HS-27A (cell line): ENCODE data around the gene POMC.
"Not testable (repeated sequence)": the region's sequence is repeated elsewhere in the genome, so short reads cannot be mapped to it uniquely, and the experiment has no call there.

Experiments used
- DNase-seq: peaks from one replicate; pipeline ENCODE4 v3.0.0-alpha.2; 2012; ENCODE audit warnings: low read depth, missing footprints

The POMC gene

GRCh38 chr2:25176541-25177181 lies 8.3 kb upstream of the POMC start:
- DNase-seq, result no peak

- no peak for DNase-seq
Measured at GRCh38 chr2:25176138-25176537, 7.8 kb upstream of the POMC start.

DNA sequence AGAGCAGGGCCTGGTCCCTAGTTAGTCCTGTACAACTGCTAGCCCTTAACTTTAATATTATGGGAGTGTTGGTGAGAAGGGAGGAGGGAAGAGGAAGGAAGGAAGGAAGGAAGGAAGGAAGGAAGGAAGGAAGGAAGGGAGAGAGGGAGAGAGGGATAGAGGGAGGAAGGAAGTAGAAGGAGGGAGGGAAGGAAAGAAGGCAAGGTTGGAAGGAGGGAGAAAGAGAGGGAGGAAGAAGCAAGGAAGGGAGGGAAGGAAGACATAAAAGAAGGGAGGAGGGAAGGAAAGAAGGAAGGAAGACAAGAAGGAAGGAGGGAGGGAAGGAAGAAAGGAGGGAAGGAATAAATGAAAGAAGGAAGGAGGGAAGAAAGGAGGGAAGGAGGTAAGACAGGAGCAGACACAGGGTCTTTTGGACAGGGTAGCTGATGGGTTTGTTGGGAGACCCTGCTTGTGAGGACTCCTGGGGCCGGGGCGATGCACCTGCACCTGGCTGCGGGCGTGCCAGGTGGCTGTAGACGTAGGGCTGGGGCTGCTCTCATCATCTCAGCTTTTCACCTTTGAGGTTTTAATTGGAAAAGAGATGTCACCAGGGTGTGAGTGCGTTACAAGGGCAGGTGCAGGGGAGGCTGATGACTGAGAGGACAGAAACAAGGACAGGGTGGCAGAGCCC lies 5.9 kb upstream of the POMC start:
- DNase-seq, result no peak

DNA sequence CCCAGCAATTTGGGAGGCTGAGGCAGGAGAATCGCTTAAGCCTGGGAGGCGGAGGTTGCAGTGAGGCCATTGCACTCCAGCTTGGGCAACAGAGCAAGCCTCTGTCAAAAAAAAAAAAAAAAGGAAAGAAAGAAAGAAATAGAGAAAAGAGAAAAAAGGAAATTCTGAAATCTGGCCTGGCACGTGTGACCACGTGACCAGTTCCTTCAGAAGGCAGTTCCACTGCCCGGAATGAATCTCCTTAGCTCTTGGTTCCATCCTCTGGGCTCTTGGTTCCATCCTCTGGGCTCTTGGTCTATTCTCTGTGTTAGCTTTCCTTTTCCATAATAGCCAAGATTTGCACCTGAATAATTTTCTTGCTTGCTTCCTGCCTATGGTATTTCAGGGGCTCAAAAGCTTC lies 5.3 kb upstream of the POMC start:
- DNase-seq, result no peak

GRCh38 chr2:25170888-25171287 lies 2.5 kb upstream of the POMC start:
- no peak for DNase-seq

DNA sequence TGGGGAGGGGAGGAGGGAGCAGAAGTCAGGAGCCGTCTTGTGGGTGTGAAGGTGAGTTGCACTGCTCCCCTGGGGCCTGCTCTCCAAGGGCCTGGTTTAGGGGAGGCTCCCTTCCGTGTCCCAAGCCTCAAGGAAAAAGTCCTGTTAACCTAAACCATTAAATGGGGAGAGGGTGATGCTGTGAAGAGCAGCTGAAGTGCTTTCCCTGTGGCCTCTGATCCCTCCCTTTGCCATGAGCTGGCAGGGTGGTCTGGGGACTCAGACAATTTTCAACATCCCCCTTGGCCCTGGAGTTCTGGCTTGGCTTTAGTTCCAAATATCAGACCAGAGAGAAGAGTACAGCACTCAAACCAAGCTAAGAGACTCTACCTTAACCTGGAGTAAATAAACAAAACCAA lies 692 bp upstream of the POMC start:
- no peak for DNase-seq

GRCh38 chr2:25165992-25166875 lies 2.1 kb downstream of the POMC start:
- DNase-seq, result no peak

DNA sequence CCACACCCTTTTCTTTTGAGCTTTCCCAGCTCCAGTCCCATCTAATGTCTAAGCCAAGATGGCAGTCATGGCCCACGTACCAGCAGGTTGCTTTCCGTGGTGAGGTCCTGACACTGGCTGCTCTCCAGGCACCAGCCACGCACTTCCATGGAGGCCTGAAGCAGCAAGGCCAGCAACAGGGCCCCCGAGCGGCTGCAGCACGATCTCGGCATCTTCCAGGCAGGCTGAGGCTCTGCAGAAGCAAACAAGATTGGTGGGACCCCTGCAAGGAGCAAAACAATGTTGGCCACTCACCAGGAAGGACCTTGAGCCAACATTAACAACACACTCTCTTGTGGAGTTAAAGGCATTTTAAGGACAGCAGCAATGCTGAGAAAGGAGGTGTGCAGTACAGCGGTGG lies 3.8 kb downstream of the POMC start:
- DNase-seq, result no peak

DNA sequence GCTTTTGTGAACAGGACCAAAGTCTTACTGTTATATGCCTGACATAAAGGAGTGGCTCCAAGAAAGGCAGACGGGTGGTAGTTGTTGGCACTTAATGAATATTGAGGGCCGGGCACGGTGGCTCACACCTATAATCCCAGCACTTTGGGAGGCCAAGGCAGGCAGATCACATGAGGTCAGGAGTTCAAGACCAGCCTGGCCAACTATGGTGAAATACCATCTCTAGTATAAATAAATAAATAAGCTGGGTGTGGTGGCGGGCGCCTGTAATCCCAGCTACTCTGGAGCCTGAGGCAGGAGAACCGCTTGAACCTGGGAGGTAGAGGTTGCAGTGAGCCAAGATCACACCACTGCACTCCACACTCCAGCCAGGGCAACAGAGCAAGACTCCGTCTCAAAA lies 6.3 kb downstream of the POMC start:
- not testable (repeated sequence) for DNase-seq

GRCh38 chr2:25161055-25161781 lies 7.2 kb downstream of the POMC start:
- DNase-seq, result no peak

GRCh38 chr2:25160376-25160775 lies 8.0 kb downstream of the POMC start:
- DNase-seq, result no peak

DNA sequence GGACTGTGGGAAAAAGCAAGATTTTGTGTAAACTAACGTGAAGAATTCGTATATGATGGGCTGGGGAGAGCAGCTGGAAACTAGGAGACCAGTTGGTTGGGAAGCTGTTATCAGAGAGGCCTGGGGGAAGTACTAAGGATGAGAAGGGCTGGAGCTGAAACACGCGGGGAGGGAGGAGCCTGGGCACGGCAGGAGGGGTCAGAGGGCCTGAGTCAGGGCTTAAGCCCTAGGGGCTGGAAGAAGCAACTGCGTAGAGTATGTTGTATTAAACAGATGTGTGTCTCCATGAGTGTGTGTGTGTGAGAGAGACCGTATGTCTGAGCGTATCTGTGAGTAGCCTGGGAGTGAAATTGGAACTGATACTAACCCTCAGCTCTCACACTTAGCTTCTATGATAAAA lies 8.4 kb downstream of the POMC start:
- DNase-seq, result no peak

GRCh38 chr2:25158096-25158852 lies 10.1 kb downstream of the POMC start:
- DNase-seq, result no peak

DNA sequence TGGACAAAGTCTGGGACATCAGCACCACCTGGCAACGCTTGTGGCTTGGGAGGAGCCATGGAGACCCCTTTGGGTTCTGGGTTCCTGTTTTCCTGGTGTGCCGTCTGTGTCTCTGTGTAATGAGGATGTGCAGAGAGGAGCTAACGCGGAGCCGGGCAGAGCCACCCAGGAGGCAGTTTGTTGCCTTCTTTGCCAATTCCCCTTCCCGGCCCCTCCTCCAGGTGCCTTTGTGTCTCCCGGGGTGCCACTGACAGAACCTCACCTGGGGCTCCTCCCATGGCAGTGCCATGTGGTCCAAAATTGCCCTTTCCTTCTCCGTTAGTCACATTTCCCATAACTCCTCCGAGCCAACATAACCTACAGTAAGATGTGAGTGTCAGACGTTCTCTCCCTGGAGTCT lies 13.0 kb downstream of the POMC start:
- no peak for DNase-seq

DNA sequence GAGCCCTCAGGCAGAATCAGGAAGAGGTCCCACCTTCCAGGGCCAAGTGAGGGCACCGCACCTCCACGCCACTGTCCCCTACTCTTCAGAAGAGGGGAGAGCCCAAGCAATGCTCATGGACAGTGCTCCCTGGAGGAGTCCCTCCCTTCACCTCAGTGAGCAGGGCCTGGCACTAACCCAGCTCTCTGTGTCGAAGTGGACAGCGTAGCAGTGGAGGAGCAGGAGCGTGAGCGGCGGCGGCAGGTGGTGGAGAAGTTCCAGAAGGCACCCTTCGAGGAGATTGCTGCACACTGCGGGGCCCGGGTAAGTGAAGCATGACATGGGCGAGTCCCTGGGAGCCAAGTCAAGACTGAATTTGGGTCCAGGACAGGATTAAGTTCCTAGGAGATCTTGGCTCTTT lies 16.7 kb downstream of the POMC start:
- no peak for DNase-seq

- not testable (repeated sequence) for DNase-seq
Measured at GRCh38 chr2:25150993-25151392, 17.4 kb downstream of the POMC start.

DNA sequence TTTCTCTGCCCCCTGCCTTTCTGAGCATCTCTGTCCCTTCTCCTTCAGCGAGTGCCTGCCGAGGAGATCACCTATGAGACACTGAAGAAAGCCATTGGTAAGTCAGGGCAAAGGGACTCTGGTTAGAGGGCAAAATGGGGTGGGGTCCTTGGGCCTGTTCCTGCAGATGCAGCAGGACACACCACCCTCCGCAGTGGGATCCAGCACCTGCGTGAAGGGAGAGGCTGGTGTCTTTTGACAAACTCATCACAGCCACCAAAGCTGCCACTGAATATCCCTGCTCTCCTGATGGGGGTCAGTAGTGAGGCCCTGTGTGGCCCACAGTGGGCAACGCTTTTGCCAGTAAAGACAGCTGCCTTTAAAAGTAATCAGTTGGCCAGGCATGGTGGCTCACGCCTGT lies 18.7 kb downstream of the POMC start:
- DNase-seq, result no peak

- DNase-seq, result no peak
Measured at GRCh38 chr2:25146896-25147295, 21.5 kb downstream of the POMC start.

GRCh38 chr2:25145803-25146202 lies 22.6 kb downstream of the POMC start:
- DNase-seq, result no peak

GRCh38 chr2:25141120-25141519 lies 27.3 kb downstream of the POMC start:
- no peak for DNase-seq

DNA sequence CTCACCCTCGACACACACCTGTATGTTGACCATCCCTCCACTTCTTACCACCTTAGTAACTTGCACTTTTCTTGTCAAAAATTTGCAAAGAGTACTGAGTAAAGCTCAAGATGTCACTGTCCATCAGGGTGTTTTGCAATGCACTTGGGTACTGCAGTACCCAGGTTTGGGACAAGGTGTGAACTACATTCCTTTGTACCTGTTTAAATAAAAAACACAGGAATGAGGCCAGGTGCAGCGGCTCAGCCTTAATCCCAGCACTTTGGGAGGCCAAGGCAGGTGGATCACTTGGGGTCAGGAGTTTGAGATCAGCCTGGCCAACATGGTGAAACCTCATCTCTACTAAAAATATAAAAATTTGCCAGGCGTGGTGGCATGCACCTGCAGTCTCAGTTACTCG lies 27.8 kb downstream of the POMC start:
- DNase-seq, result not testable (repeated sequence)

GRCh38 chr2:25132693-25133092 lies 35.7 kb downstream of the POMC start:
- DNase-seq, result no peak
